ENCODE measurements around the gene GJD3. TPM values are rescaled to one million over a fixed set of nuclear protein-coding genes. Genes with fewer than 3 reads are reported as not detected.
"Not testable (repeated sequence)": the region's sequence is repeated elsewhere in the genome, so short reads cannot be mapped to it uniquely, and the experiment has no call there.

The GJD3 gene
- total RNA-seq, 1 donor from 2014 or later: not detected

- H3K36me3 ChIP-seq: no peaks in the 10 kb centered on the region
- no peak for DNase-seq (ENCODE audit: low spot score in 2 of 2)
- H3K9me3 ChIP-seq: no peaks in the 10 kb centered on the region
- TF ChIP-seq, protein P1, sequence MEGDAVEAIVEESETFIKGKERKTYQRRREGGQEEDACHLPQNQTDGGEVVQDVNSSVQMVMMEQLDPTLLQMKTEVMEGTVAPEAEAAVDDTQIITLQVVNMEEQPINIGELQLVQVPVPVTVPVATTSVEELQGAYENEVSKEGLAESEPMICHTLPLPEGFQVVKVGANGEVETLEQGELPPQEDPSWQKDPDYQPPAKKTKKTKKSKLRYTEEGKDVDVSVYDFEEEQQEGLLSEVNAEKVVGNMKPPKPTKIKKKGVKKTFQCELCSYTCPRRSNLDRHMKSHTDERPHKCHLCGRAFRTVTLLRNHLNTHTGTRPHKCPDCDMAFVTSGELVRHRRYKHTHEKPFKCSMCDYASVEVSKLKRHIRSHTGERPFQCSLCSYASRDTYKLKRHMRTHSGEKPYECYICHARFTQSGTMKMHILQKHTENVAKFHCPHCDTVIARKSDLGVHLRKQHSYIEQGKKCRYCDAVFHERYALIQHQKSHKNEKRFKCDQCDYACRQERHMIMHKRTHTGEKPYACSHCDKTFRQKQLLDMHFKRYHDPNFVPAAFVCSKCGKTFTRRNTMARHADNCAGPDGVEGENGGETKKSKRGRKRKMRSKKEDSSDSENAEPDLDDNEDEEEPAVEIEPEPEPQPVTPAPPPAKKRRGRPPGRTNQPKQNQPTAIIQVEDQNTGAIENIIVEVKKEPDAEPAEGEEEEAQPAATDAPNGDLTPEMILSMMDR (IDR thresholded peaks at IDR 0.05): no peak
- H3K4me3 ChIP-seq: no peak overlapping the region
- no peak overlapping the region for H3K27ac ChIP-seq
- no peaks in the 10 kb centered on the region for H3K4me1 ChIP-seq
- no peaks in the 10 kb centered on the region for H3K27me3 ChIP-seq
- intact Hi-C loops (cut with DNase I): no loop called here
Observed at GRCh38 chr17:40378966-40379365, 14.4 kb upstream of the GJD3 start.

DNA sequence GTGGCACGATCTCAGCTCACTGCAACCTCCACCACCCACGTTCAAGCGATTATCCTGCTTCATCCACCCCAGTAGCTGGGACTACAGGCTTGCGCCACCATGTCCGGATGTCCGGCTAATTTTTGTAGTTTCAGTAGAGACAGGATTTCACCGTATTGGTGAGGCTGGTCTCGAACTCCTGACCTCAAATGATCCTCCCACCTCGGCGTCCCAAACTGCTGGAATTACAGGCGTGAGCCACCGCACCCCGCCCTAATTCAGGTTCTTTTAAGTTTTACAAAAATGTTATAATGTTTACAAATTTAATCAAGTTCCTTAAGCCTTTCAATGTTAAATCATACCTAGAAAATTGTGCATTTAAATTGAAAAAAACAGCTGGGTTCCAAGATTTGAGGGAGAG is 13.3 kb upstream of the GJD3 start:
- intact Hi-C loops (cut with DNase I): no loop called here

DNA sequence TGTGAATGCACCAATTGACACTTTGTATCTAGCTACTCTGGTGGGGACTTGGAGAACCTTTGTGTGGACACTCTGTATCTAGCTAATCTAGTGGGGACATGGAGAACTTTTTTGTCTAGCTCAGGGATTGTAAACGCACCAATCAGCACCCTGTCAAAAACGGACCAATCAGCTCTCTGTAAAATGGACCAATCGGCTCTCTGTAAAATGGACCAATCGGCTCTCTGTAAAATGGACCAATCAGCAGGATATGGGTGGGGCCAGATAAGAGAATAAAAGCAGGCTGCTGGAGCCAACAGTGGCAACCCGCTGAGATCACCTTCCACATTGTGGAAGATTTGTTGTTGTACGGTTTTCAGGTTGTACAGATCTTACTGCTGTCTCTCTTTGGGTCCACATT is 12.0 kb upstream of the GJD3 start:
- intact Hi-C loops (cut with DNase I); H3K27ac ChIP-seq: not testable (repeated sequence)

More for the DNA sequence above, 13.3 kb upstream of the GJD3 start:
- H3K4me1 ChIP-seq: no peaks in the 10 kb centered on the region
- DNase-seq (ENCODE audit: low spot score in 2 of 2): no peak
- H3K36me3 ChIP-seq: no peaks in the 10 kb centered on the region
- H3K9me3 ChIP-seq: no peaks in the 10 kb centered on the region
- H3K4me3 ChIP-seq: no peak overlapping the region
- H3K27me3 ChIP-seq: no peaks in the 10 kb centered on the region
- TF ChIP-seq, protein P1 (IDR thresholded peaks at IDR 0.05): no peak
- H3K27ac ChIP-seq: no peak overlapping the region

DNA sequence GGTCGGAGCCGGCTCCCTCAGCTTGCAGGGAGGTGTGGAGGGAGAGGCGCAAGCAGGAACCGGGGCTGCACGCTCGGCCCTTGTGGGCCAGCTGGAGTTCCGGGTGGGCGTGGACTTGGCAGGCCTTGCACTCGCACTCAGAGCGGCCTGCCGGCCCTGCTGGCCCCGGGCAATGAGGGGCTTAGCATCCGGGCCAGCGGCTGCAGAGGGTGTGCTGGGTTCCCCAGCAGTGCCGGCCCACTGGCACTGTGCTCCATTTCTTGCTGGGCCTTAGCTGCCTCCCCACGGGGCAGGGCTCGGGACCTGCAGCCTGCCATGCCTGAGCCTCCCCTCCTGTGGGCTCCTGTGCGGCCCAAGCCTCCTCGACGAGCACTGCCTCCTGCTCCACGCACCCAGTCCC is 11.2 kb upstream of the GJD3 start:
- H3K9me3 ChIP-seq; DNase-seq (ENCODE audit: low spot score in 2 of 2); H3K4me3 ChIP-seq; intact Hi-C loops (cut with DNase I); H3K27ac ChIP-seq; H3K27me3 ChIP-seq; H3K4me1 ChIP-seq; H3K36me3 ChIP-seq: not testable (repeated sequence)

More for the DNA sequence above, 12.0 kb upstream of the GJD3 start:
- not testable (repeated sequence) for H3K4me3 ChIP-seq; H3K4me1 ChIP-seq; H3K27me3 ChIP-seq; H3K36me3 ChIP-seq; H3K9me3 ChIP-seq; DNase-seq (ENCODE audit: low spot score in 2 of 2)

GRCh38 chr17:40374821-40375498 is 10.4 kb upstream of the GJD3 start:
- no peak for DNase-seq (ENCODE audit: low spot score in 2 of 2)
- Histone ChIP-seq H3K27me3 (no peaks in the 10 kb centered on the region), H3K4me1 (no peaks in the 10 kb centered on the region), H3K4me3 (no peak overlapping the region), H3K36me3 (no peaks in the 10 kb centered on the region), H3K9me3 (no peaks in the 10 kb centered on the region), H3K27ac (no peak overlapping the region)
- TF ChIP-seq, protein P1 (IDR thresholded peaks at IDR 0.05): no peak
- intact Hi-C loops (cut with DNase I): no loop called here

DNA sequence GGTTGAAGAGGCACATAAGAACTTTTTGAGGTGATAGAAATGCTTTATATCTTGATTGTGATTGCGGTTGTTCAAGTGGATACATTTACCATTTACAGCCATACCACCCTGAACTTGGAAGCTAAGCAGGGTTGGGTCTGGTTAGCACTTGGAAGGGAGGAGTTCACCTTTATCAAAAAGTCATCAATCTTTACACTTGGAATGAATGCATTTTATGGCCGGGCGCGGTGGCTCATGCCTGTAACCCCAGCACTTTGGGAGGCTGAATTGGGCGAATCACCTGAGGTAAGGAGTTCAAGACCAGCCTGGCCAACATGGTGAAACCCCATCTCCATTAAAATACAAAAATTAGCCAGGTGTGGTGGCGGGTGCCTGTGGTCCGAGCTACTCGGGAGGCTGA is 9.5 kb upstream of the GJD3 start:
- Histone ChIP-seq H3K27me3 (no peaks in the 10 kb centered on the region), H3K27ac (no peak overlapping the region), H3K4me3 (no peak overlapping the region), H3K36me3 (no peaks in the 10 kb centered on the region), H3K4me1 (no peaks in the 10 kb centered on the region), H3K9me3 (no peaks in the 10 kb centered on the region)
- TF ChIP-seq, protein P1 (IDR thresholded peaks at IDR 0.05): no peak
- intact Hi-C loops (cut with DNase I): no loop called here
- DNase-seq (ENCODE audit: low spot score in 2 of 2): no peak

GRCh38 chr17:40373324-40373723 is 8.8 kb upstream of the GJD3 start:
- intact Hi-C loops (cut with DNase I): no loop called here
- TF ChIP-seq, protein P1 (IDR thresholded peaks at IDR 0.05): no peak
- DNase-seq (ENCODE audit: low spot score in 2 of 2): no peak

GRCh38 chr17:40372644-40373043 is 8.1 kb upstream of the GJD3 start:
- H3K4me1 ChIP-seq; H3K9me3 ChIP-seq; H3K36me3 ChIP-seq; H3K27ac ChIP-seq; intact Hi-C loops (cut with DNase I); H3K27me3 ChIP-seq; H3K4me3 ChIP-seq: not testable (repeated sequence)
- DNase-seq (ENCODE audit: low spot score in 2 of 2): peak in 1 of 2 donors; percentile 7

More at GRCh38 chr17:40373324-40373723, 8.8 kb upstream of the GJD3 start:
- Histone ChIP-seq H3K4me3 (no peak overlapping the region), H3K27me3 (no peaks in the 10 kb centered on the region), H3K4me1 (no peaks in the 10 kb centered on the region), H3K36me3 (no peaks in the 10 kb centered on the region), H3K27ac (no peak overlapping the region), H3K9me3 (no peaks in the 10 kb centered on the region)
